Stimulated activated CD4-positive, alpha-beta T cell treated with anti-CD3 and anti-CD28 coated beads, Interleukin-4, amount 100 ng/mL, for 4 hours (primary cell): ENCODE measurements around the gene MAPKAP1.

Experiments used
- DNase-seq, 2 experiments: peaks; one replicate each; pipeline ENCODE4 v3.0.0-alpha.2; 2020

The MAPKAP1 gene

DNA sequence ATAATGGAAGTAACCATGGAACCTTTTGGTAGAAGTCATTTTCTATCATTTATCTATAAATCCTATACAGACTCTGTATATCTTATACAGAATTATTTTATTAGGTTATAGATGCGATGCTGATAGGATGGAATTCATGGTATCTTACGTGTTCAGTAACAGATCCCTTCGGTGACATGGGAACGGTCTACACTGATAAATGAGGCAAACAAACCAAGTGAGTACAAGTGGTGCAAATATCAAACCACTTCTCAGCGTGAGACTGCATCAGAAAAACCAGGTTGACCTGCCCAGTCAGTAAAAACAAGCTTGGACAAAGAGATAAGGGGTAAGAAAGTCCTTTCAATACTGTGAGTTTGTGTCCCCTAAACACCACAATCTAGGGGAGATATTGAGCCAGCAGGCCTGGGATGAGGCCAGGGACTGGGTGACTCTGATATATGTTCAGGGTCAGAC lies 229.9 kb downstream of the MAPKAP1 start:
- DNase-seq, result no peak

DNA sequence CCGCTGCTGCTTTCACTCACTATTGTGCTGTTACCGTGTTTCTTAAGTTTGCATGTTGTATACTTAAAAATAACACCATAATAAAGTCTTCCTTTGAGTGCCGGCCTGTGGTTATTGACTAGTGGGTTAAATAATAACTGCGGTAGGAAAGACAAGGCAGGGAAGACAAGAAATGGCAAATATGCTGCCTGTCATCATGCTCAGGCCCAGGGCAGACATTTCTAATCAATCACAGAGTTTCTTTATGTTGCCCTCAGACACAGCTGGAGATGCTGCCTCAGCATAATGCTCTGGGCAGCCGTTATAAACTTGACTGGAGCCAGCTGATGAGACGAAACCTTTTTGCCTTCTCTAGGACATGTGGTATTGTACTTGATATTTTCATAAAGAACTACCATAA lies 230.4 kb downstream of the MAPKAP1 start:
- no peak for DNase-seq

DNA sequence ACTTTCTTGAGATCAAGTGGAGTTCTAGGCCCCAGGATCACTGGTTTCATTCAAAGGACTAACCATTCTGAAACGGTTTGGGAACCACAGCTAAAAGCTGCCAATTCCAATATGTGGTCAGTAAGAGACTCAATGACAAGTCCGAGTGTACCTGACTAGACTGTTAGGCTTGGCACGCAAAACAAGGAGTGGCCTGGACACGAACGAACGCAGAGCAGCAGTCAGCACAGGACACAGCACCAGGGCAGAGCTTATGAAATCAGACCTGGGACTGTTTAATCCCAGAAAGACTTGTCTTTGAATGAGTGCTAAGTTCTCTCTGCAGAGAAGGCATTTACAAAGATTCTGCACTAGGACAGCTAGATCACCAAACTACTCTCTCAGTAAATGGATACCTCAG lies 231.6 kb downstream of the MAPKAP1 start:
- DNase-seq, result no peak

- DNase-seq, result no peak
These were observed 233.9 kb downstream of the MAPKAP1 start for GRCh38 chr9:125472926-125473701.

- DNase-seq, result no peak
These were observed 234.5 kb downstream of the MAPKAP1 start for GRCh38 chr9:125472562-125472925.

DNA sequence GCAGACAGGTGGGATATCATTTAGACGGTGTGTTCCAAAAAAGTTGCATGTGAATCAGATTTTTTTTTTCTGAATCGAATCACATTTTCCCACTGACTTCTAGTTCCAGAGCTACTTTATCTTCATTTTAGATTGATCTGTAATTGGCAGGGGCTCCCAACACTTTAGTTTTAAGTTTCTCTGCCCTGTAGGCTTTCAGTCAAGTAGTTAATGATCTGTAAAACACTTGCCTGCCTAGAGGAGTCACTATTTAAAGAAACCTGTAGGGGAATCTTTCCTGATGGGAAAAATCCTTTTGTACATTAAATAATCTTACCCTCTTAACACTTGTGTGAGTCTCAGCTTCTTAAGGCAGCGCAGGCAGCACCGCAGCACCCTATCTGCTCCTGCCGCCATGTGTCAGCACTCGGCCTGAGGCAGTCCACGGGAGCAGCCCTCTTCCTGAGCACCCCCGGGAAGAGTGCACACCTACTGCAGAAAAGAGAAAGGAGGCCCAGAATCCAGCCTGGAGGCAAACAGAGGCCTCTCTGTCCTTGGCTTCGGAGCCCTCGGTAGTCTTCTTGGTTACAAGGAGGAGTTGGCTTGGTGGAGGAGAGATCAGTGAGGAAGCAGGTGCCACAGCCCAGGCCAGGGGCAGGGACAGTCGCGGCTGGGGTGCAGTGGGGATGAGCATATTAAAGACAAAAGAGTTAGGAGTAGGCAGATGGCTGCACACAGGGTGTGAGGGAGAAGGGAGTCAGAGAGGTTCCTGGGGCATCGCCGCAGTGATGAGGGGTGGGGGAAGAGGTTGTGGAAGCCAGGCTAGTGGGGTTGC lies 236.0 kb downstream of the MAPKAP1 start:
- no peak for DNase-seq

- DNase-seq, result no peak
These were observed 236.8 kb downstream of the MAPKAP1 start for GRCh38 chr9:125470189-125470588.

- no peak for DNase-seq
These were observed 238.4 kb downstream of the MAPKAP1 start for GRCh38 chr9:125468646-125469045.

DNA sequence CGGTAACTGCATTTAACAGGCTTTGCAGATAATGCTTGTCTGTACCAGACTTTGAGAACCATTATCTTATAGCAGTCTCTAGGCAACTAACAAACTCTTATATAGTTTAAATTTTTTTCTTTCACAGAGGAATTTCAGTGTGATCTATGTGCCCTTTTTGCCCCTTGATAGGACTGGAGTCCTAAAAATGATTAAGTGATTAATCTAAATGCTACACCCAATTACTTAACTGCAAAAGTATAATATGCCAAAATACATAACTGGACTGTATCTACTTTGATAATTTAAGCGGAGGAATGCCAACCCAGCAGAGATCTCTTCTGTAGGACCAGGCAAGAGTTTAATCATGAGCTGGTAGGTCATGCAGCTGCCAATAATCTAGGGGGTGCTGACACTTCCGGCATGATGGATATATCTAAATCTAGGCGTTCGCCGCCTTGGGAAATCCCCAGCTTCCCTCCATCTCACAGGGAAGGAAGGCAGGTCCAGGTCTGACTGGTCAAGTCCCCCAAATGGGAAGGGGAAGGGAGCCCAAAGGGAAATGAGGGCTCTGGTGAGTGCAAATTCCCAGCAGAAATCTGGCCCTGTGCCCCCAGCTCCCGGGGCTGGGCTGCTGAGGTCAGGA lies 239.8 kb downstream of the MAPKAP1 start:
- no peak for DNase-seq

GRCh38 chr9:125466411-125466810 lies 240.6 kb downstream of the MAPKAP1 start:
- no peak for DNase-seq

GRCh38 chr9:125464591-125465385 lies 242.2 kb downstream of the MAPKAP1 start:
- no peak for DNase-seq

GRCh38 chr9:125463926-125464325 lies 243.1 kb downstream of the MAPKAP1 start:
- no peak for DNase-seq

DNA sequence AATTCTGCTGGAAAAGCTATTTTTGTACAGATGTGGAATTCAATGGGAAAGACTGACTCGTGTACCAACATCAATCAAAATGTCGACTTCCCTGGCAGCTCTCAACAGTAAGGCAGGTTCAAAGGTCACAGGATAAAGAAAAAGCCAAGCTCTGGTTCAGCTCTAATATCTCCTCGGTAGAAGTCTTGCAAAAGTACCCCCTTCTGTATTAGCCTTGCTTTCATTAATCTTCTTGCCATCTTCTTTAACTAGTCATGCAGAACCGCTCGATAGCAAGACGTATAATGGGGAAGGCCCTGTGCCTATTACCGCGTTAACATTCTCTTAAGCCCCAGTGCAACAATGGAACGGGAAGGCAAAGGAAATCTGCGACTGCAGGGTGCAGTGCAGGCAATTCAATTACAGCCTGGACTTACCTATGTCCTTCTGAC lies 244.1 kb downstream of the MAPKAP1 start:
- DNase-seq, result no peak

DNA sequence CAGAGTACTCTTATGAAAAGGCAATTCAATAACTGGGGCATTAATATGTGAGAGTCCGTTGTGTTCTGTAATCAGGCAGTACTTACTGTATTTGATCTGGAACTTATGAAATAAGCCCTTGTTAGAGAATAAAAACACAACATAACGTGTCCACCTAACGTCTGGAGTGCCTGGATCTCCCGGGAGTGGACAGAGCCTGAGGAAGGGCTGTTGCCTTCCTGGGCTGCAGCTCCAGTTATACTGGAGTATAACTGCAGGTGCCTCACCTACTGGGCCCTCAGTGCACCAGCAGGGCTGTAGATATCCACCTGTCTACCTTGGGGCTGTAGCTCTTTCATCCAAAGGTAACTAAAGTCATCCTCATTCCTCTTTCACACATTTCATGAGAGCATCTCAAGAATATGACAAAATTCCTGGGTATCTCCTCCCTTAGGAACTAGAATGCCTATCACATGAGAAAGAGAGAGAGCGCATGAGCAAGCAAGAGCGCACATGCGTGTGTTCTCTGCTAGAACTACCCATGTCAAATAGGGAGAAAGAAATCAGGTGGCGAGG lies 245.3 kb downstream of the MAPKAP1 start:
- no peak for DNase-seq

- no peak for DNase-seq
These were observed 245.9 kb downstream of the MAPKAP1 start for GRCh38 chr9:125460883-125461635.

DNA sequence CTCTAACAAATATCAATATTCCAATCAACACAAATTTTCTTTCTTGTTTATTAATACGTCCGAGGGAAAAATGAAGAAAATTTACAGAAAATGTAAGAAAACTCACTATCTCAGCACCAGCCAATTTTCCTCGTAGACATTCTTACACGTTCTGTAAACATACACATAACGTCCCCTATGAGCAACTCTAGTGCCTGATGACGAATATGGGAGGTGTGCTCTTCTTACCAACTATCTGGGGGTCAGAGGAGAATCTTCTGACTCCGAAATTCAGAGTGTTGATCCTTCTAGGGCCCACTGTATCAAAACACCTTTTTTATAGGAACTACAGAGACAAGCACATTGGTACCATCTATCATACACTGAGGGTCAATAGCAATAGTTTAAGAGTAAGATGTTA lies 246.7 kb downstream of the MAPKAP1 start:
- no peak for DNase-seq

- no peak for DNase-seq
These were observed 249.7 kb downstream of the MAPKAP1 start for GRCh38 chr9:125457357-125457756.

DNA sequence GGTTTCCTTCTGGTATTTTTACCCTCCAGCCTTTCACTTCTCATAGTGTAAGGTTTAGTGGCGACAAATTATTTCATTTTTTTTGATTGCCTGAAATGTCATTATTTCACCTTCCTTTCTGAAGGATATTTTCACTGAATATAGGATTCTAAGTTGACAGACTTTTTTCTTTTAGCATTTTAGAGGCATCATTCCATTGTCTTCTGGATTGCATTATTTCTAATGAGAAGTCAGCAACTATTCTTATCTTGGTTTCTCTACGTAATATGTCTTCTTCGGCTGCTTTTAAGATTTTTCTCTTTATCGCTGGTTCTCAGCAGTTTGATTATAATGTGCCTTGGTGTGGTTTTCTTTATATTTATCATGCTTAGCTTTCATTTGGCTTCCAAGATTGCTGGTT lies 251.1 kb downstream of the MAPKAP1 start:
- no peak for DNase-seq

DNA sequence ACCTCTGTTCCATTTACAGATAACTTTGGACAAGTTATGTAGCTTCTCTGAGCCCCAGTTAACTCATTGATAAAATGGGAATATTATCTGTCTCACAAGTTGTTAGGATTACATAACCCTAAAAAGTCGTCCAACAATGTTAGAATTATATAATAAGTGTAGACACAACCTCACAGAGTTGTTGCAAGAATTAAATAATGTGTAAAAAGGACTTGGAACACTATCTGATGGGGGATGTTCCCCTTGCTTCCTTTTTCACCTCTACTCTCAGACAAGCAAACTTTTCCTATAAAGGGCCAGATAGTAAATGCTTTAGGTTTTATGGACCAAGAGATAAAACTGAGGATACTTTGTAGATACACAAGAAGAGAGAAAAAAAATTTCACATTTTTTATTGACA lies 251.9 kb downstream of the MAPKAP1 start:
- no peak for DNase-seq

DNA sequence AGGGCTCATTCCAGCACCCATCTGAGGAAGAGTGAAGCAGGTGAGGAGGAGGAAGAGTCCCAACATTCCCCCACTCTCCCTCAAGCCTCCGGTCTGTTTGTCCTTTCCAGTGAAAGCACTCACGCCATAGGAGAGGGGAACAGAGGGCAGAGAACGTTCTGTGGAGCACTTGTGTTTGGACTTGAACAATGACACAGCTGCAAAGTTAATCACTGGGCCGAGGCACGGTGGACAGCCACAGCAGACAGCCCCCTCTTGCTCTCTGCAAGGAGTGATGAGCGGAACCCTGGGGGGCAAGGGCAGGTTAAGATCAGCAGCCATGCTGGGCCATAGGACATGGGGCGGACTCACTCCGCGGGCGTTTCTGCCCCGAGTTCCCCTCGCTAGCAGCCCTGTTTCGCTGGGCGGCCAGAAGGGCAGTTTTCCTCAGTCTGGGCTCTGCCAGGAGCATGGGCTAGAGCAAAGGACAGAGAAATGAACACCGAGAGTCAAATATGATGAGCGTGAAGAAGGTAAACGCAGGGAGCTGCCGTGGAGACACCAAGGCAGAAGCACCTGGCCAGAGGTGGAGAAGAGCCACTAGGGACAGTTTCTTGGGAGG lies 259.7 kb downstream of the MAPKAP1 start:
- no peak for DNase-seq

DNA sequence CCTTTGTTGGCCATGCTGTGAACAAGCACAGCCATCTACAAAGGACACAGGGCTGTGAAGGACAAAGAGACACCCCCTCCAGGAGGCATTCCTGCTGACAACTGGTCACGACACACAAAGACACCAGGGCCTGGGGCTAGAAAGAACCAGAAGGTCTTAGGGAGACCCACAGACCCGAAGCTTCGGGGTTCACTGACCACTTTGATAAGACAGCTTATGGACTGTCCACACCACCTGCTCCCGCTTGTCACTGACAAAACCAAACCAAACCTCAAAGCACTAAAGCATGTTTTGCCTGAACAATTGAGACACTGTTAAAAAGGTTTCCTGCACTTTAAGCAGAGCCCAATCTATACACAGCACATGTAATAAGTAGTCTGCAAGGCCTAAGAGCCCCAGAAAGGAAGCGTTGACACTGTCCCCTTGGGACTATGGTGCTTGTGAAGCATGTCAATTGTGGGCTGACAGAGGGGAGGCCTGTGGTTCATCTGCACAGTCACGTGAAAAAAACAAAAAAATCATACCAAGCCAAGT lies 260.4 kb downstream of the MAPKAP1 start:
- no peak for DNase-seq
